Prostate gland (tissue), 2 donors: ENCODE results near the gene ARL5B.

ENCODE experiments used
- CTCF ChIP-seq, 4 experiments: fragments of 200-600 bp in 2 of 4; fragments of 450-650 bp in 2 of 4; sonication (generic) in 2 of 4; IDR thresholded peaks; 1 replicate in 3 of 4; 2 replicates in 1 of 4; pipeline ENCODE4 v1.5.1; 2016 to 2019; ENCODE audit warnings: antibody characterized with exemption in 4 of 4, mild to moderate bottlenecking in 2 of 4, moderate library complexity in 2 of 4
- POLR2A ChIP-seq: fragments of 450-650 bp; IDR thresholded peaks from one replicate; pipeline ENCODE4 v1.6.1; 2016; ENCODE audit warnings: antibody characterized with exemption, mild to moderate bottlenecking
- POLR2AphosphoS5 ChIP-seq: sonication (generic); formaldehyde crosslinking; IDR thresholded peaks from one replicate; pipeline ENCODE4 v1.6.1; 2017; ENCODE audit warnings: antibody characterized with exemption

GRCh38 chr10:18660816-18661431 is 1.7 kb downstream of the ARL5B start:
- TF ChIP-seq POLR2AphosphoS5 (no peak), POLR2A (no peak), CTCF (IDR thresholded peaks at IDR 0.05) (no peak)
